Measurements from ENCODE around the gene FAM136A.

DNA sequence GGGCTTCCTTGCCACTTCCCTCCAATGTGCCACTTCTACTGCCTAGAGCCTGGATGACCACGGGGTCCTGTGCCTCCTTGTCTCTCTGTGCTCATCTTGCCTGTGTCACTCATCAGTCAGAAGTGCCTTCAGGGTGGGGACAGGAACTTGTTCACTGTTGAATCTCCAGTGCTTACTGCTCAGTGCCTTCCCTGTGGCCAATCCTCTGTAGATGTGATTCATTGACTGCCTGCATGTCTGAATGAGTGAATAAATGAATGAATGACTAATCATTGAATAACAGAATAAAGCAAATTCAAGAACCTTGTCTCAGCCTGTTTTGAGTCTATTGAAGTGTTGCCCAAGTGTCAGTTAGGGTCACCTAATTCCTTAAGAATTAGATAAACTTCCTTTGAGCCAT lies 42.3 kb upstream of the FAM136A start:
- no peak for TF ChIP-seq POLR2A (IDR thresholded peaks at IDR 0.05)
- TF ChIP-seq, protein P1, sequence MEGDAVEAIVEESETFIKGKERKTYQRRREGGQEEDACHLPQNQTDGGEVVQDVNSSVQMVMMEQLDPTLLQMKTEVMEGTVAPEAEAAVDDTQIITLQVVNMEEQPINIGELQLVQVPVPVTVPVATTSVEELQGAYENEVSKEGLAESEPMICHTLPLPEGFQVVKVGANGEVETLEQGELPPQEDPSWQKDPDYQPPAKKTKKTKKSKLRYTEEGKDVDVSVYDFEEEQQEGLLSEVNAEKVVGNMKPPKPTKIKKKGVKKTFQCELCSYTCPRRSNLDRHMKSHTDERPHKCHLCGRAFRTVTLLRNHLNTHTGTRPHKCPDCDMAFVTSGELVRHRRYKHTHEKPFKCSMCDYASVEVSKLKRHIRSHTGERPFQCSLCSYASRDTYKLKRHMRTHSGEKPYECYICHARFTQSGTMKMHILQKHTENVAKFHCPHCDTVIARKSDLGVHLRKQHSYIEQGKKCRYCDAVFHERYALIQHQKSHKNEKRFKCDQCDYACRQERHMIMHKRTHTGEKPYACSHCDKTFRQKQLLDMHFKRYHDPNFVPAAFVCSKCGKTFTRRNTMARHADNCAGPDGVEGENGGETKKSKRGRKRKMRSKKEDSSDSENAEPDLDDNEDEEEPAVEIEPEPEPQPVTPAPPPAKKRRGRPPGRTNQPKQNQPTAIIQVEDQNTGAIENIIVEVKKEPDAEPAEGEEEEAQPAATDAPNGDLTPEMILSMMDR (IDR thresholded peaks at IDR 0.05) = no peak
